GM23248 (cell line): ENCODE data around the gene ARHGDIA. TPM values are rescaled to one million over a fixed set of nuclear protein-coding genes. Genes with fewer than 3 reads are reported as not detected.

Source experiments
- DNase-seq: peaks from one replicate; pipeline ENCODE4 v3.0.0-alpha.2; 2015
- H2AFZ ChIP-seq: fragments of 200-600 bp; sonication (generic); 2 replicates; pipeline ENCODE4 v1.6.1; 2016; ENCODE audit warnings: antibody characterized with exemption
- H3F3A ChIP-seq: fragments of 200-600 bp; sonication (generic); 2 replicates; pipeline ENCODE4 v1.6.1; 2016; ENCODE audit warnings: mild to moderate bottlenecking, antibody characterized with exemption, mixed run types; ENCODE audit not compliant: insufficient read depth
- H3K27ac ChIP-seq: fragments of 200-600 bp; sonication (generic); 2 replicates; pipeline ENCODE4 v1.5.1; 2016; ENCODE audit warnings: mild to moderate bottlenecking
- H3K27me3 ChIP-seq: fragments of 200-600 bp; sonication (generic); replicated peaks from 2 replicates; pipeline ENCODE4 v1.6.1; 2016; ENCODE audit warnings: mild to moderate bottlenecking; ENCODE audit not compliant: insufficient read depth
- H3K36me3 ChIP-seq: fragments of 200-600 bp; sonication (generic); 2 replicates; pipeline ENCODE4 v1.6.1; 2016; ENCODE audit warnings: low read depth, mild to moderate bottlenecking
- H3K4me1 ChIP-seq: fragments of 200-600 bp; sonication (generic); 2 replicates; pipeline ENCODE4 v1.6.1; 2016; ENCODE audit warnings: mild to moderate bottlenecking; ENCODE audit not compliant: insufficient read depth
- H3K4me2 ChIP-seq: fragments of 200-600 bp; sonication (generic); one replicate; pipeline ENCODE4 v1.6.1; 2016; ENCODE audit warnings: mild to moderate bottlenecking; ENCODE audit not compliant: unreplicated experiment
- H3K4me3 ChIP-seq: fragments of 200-600 bp; sonication (generic); 2 replicates; pipeline ENCODE4 v1.5.1; 2016; ENCODE audit warnings: mild to moderate bottlenecking
- H3K79me2 ChIP-seq: fragments of 200-600 bp; sonication (generic); 2 replicates; pipeline ENCODE4 v1.6.1; 2016; ENCODE audit warnings: mild to moderate bottlenecking; ENCODE audit not compliant: insufficient read depth
- H3K9ac ChIP-seq: fragments of 200-600 bp; sonication (generic); 2 replicates; pipeline ENCODE4 v1.6.1; 2016; ENCODE audit warnings: mild to moderate bottlenecking
- H3K9me2 ChIP-seq: fragments of 200-600 bp; sonication (generic); 2 replicates; pipeline ENCODE4 v1.6.1; 2016; ENCODE audit warnings: mixed run types, mild to moderate bottlenecking, moderate library complexity; ENCODE audit not compliant: insufficient read depth
- H3K9me3 ChIP-seq: fragments of 200-600 bp; sonication (generic); one replicate; pipeline ENCODE4 v1.6.1; 2017; ENCODE audit warnings: low read depth
- H4K20me1 ChIP-seq: fragments of 200-600 bp; sonication (generic); 2 replicates; pipeline ENCODE4 v1.6.0; 2016; ENCODE audit not compliant: insufficient read depth
- EZH2 ChIP-seq: fragments of 200-600 bp; sonication (generic); IDR thresholded peaks from 2 replicates; pipeline ENCODE4 v1.6.1; 2018; ENCODE audit warnings: antibody characterized with exemption, mild to moderate bottlenecking; ENCODE audit not compliant: insufficient read depth, poor library complexity, severe bottlenecking
- EZH2phosphoT487 ChIP-seq: fragments of 200-600 bp; sonication (generic); IDR thresholded peaks from 2 replicates; pipeline ENCODE4 v1.6.1; 2018; ENCODE audit warnings: antibody characterized with exemption, moderate library complexity, mild to moderate bottlenecking, low read depth; ENCODE audit not compliant: insufficient read depth
- WGBS, 2 experiments: methylation state at CpG; one replicate each; pipeline ENCODE4 v1.1.6; 2015 to 2017; ENCODE audit warnings: low lambda C conversion rate in 2 of 2, low coverage in 1 of 2; ENCODE audit errors: missing lambda C conversion rate in 2 of 2; 5-methylcytosine and 5-hydroxymethylcytosine counted together
- in situ Hi-C: fragments of 300-500 bp; cut with MboI; formaldehyde crosslinking; loops from 2 replicates; pipeline ENCODE4 v1.15.0; 2020
- polyA plus RNA-seq: library from polyadenylated mRNA; unstranded; fragments of >200 nt; fragmentation: Nextera tagmentation; extraction: Ambion mirVana; gene quantifications from 2 replicates; pipeline ENCODE4 v1.2.1, GENCODE V29; 2016
- total RNA-seq: library from RNA; depleted of rRNA; stranded (reverse); fragments of >200 nt; shearing (Covaris generic); gene quantifications from 2 replicates; pipeline ENCODE4 v1.2.3, GENCODE V29; 2014

The ARHGDIA gene
- total and polyA plus RNA-seq, 2 experiments from 2014 or later: 208 to 310 TPM

GRCh38 chr17:81885454-81885853 is 14.3 kb upstream of the ARHGDIA start:
- H3K4me1 ChIP-seq: peaks cover 12% of the 10 kb centered on the region
- no peak for DNase-seq
- H3F3A ChIP-seq: peaks cover 12% of the 10 kb centered on the region; the same call in 1 of the 2 replicates
- no peak overlapping the region for H3K9ac ChIP-seq
- in situ Hi-C loops: no loop called here
- H3K27me3 ChIP-seq: no peaks in the 10 kb centered on the region
- 94 to 97% methylated on average over 10 of the region's 10 CpGs for WGBS, 2 experiments
- H3K9me2 ChIP-seq: no peaks in the 10 kb centered on the region
- no peak overlapping the region for H3K4me3 ChIP-seq
- H3K4me2 ChIP-seq: no peak overlapping the region
- no peak overlapping the region for H2AFZ ChIP-seq
- H3K79me2 ChIP-seq: peaks cover 87% of the 10 kb centered on the region
- no peaks in the 10 kb centered on the region; the same call in 1 of the 2 replicates for H4K20me1 ChIP-seq
- no peaks in the 10 kb centered on the region for H3K9me3 ChIP-seq
- peaks cover 36% of the 10 kb centered on the region for H3K36me3 ChIP-seq
- H3K27ac ChIP-seq: peak overlapping the region; percentile 49; the same call in 1 of the 2 replicates
- TF ChIP-seq EZH2 (no peak), EZH2phosphoT487 (no peak)

- Histone ChIP-seq H3K36me3 (peaks cover 33% of the 10 kb centered on the region), H3K79me2 (peaks cover 82% of the 10 kb centered on the region), H3K27ac (no peak overlapping the region), H3K9me2 (no peaks in the 10 kb centered on the region), H2AFZ (no peak overlapping the region), H4K20me1 (no peaks in the 10 kb centered on the region; the same call in 1 of the 2 replicates), H3K9ac (no peak overlapping the region), H3K9me3 (no peaks in the 10 kb centered on the region), H3K4me2 (no peak overlapping the region), H3K27me3 (no peaks in the 10 kb centered on the region), H3K4me1 (peaks cover 7% of the 10 kb centered on the region), H3K4me3 (no peak overlapping the region), H3F3A (peaks cover 12% of the 10 kb centered on the region; the same call in 1 of the 2 replicates)
- no peak for TF ChIP-seq EZH2phosphoT487
- TF ChIP-seq EZH2: no peak
- in situ Hi-C loops: no loop called here
- DNase-seq: no peak
- 95 to 99% methylated on average over 5 of the region's 5 CpGs for WGBS, 2 experiments
These were observed 13.8 kb upstream of the ARHGDIA start for GRCh38 chr17:81884968-81885367.

GRCh38 chr17:81884520-81884919 is 13.4 kb upstream of the ARHGDIA start:
- Histone ChIP-seq H3K4me2 (no peak overlapping the region), H3K27ac (no peak overlapping the region), H3K36me3 (peaks cover 28% of the 10 kb centered on the region), H3K9ac (no peak overlapping the region), H3K4me1 (peaks cover 3% of the 10 kb centered on the region; the same call in 1 of the 2 replicates), H3K9me2 (no peaks in the 10 kb centered on the region), H3K9me3 (no peaks in the 10 kb centered on the region), H3K27me3 (no peaks in the 10 kb centered on the region), H3F3A (peaks cover 12% of the 10 kb centered on the region; the same call in 1 of the 2 replicates), H4K20me1 (no peaks in the 10 kb centered on the region), H3K4me3 (no peak overlapping the region), H2AFZ (no peak overlapping the region), H3K79me2 (peaks cover 78% of the 10 kb centered on the region)
- TF ChIP-seq EZH2 (no peak), EZH2phosphoT487 (no peak)
- DNase-seq: no peak
- in situ Hi-C loops: no loop called here
- WGBS, 2 experiments: 71 to 74% methylated on average over 11 of the region's 11 CpGs

- no peak for DNase-seq
- Histone ChIP-seq H3K4me3 (no peak overlapping the region), H3K79me2 (peaks cover 25% of the 10 kb centered on the region; the same call in 1 of the 2 replicates), H3K4me2 (no peak overlapping the region), H3K9me2 (no peaks in the 10 kb centered on the region), H4K20me1 (no peaks in the 10 kb centered on the region), H3K9me3 (no peaks in the 10 kb centered on the region), H3K4me1 (no peaks in the 10 kb centered on the region), H3K36me3 (peaks cover 8% of the 10 kb centered on the region), H3F3A (peaks cover 10% of the 10 kb centered on the region; the same call in 1 of the 2 replicates), H3K9ac (no peak overlapping the region), H3K27me3 (no peaks in the 10 kb centered on the region), H2AFZ (no peak overlapping the region), H3K27ac (no peak overlapping the region)
- no peak for TF ChIP-seq EZH2phosphoT487
- no peak for TF ChIP-seq EZH2
- in situ Hi-C loops: no loop called here
- 96 to 99% methylated on average over 5 of the region's 5 CpGs for WGBS, 2 experiments
These were observed 8.0 kb upstream of the ARHGDIA start for GRCh38 chr17:81879121-81879520.
